HCT116 (cell line): Measurements from ENCODE around the gene P4HB.

ENCODE experiments used
- CTCF ChIP-seq, 3 experiments: fragments of 200-600 bp in 1 of 3; sonication (generic) in 1 of 3; IDR thresholded peaks in 2 of 3; conservative IDR thresholded peaks in 1 of 3; 2 replicates each; pipeline ENCODE4 v1.5.1; 2012 to 2017; ENCODE audit warnings: low read depth in 2 of 3, low read length in 2 of 3, antibody characterized with exemption in 1 of 3, borderline replicate concordance in 1 of 3, control low read depth in 1 of 3, mild to moderate bottlenecking in 1 of 3, mixed read lengths in 1 of 3, mixed run types in 1 of 3, moderate library complexity in 1 of 3; ENCODE audit not compliant: insufficient read depth in 1 of 3
- EZH2phosphoT487 ChIP-seq: fragments of 200-600 bp; IDR thresholded peaks from 2 replicates; pipeline ENCODE4 v1.6.1; 2018; ENCODE audit warnings: antibody characterized with exemption, borderline replicate concordance
- POLR2AphosphoS5 ChIP-seq: IDR thresholded peaks from 2 replicates; pipeline ENCODE4 v1.6.1; 2011; ENCODE audit warnings: mild to moderate bottlenecking, low read depth, low read length, moderate library complexity

GRCh38 chr17:81879121-81879520 lies 18.8 kb upstream of the P4HB start:
- TF ChIP-seq CTCF (IDR thresholded peaks at IDR 0.05 in 2 of 3, conservative IDR thresholded peaks at IDR 0.05 in 1 of 3; ENCODE audit: borderline replicate concordance in 1 of 3, insufficient read depth in 1 of 3, low read depth in 2 of 3, low read length in 2 of 3) (0 out of 6 replicates have a peak, but pooled peaks of 1 of the 3 experiments have one; percentile 9), EZH2phosphoT487 (no peak), POLR2AphosphoS5 (no peak)
